Stimulated activated CD4-positive, alpha-beta T cell treated with anti-CD3 and anti-CD28 coated beads, Interleukin-4, amount 100 ng/mL, for 1 hour (primary cell): Measurements from ENCODE around the gene SEMA4A.
"Not testable (repeated sequence)": the region's sequence is repeated elsewhere in the genome, so short reads cannot be mapped to it uniquely, and the experiment has no call there.

Source experiments
- DNase-seq: peaks from one replicate; pipeline ENCODE4 v3.0.0-alpha.2; 2020

The SEMA4A gene

GRCh38 chr1:156119503-156120209, 33.7 kb upstream of the SEMA4A start:
- DNase-seq = no peak

GRCh38 chr1:156120318-156120717, 33.1 kb upstream of the SEMA4A start:
- no peak for DNase-seq

- DNase-seq = not testable (repeated sequence)
These were observed 32.4 kb upstream of the SEMA4A start for GRCh38 chr1:156121005-156121404.

GRCh38 chr1:156121457-156121856, 31.9 kb upstream of the SEMA4A start:
- no peak for DNase-seq

- no peak for DNase-seq
These were observed 31.3 kb upstream of the SEMA4A start for GRCh38 chr1:156122086-156122485.

- no peak for DNase-seq
These were observed 30.6 kb upstream of the SEMA4A start for GRCh38 chr1:156122519-156123355.

GRCh38 chr1:156123356-156124196, 29.8 kb upstream of the SEMA4A start:
- peak; percentile 71 for DNase-seq

- DNase-seq = no peak
These were observed 28.6 kb upstream of the SEMA4A start for GRCh38 chr1:156124557-156125483.

GRCh38 chr1:156125544-156125943, 27.8 kb upstream of the SEMA4A start:
- DNase-seq = not testable (repeated sequence)

- no peak for DNase-seq
These were observed 27.2 kb upstream of the SEMA4A start for GRCh38 chr1:156126043-156126629.

GRCh38 chr1:156126630-156127534, 26.5 kb upstream of the SEMA4A start:
- peak; percentile 72 for DNase-seq

GRCh38 chr1:156128308-156128653, 25.1 kb upstream of the SEMA4A start:
- no peak for DNase-seq

GRCh38 chr1:156128654-156129597, 24.5 kb upstream of the SEMA4A start:
- DNase-seq = no peak

- peak; percentile 82 for DNase-seq
These were observed 23.5 kb upstream of the SEMA4A start for GRCh38 chr1:156129687-156130577.

GRCh38 chr1:156130578-156130942, 22.8 kb upstream of the SEMA4A start:
- no peak for DNase-seq

GRCh38 chr1:156134716-156135435, 18.5 kb upstream of the SEMA4A start:
- no peak for DNase-seq

- DNase-seq = no peak
These were observed 17.2 kb upstream of the SEMA4A start for GRCh38 chr1:156135930-156136871.
